ENCODE measurements around the gene CPA2.

The CPA2 gene

DNA sequence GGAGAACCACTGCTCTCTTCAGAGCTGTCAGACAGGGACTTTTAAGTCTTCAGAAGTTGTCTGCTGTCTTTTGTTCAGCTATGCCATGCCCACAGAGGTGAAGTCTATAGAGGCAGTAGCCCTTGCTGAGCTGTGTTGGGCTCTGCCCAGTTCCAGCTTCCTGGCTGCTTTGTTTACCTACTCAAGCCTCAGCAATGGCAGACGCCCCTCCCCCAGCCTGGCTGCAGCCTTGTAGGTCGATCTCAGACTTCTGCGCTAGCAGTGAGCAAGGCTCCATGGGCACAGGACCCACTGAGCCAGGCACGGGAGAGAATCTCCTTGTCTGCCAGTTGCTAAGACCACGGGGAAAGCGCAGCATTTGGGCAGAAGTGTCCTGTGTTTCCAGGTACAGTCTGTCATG, 12.1 kb upstream of the CPA2 start:
- H3K4me3 ChIP-seq (ENCODE audit: insufficient read depth, low read length, poor library complexity, severe bottlenecking) = no peak overlapping the region
- H2AFZ ChIP-seq (ENCODE audit: low read depth, low read length, severe bottlenecking) = no peak overlapping the region
- no peaks in the 10 kb centered on the region for H3K27me3 ChIP-seq (ENCODE audit: low read length)
- H3K27ac ChIP-seq (ENCODE audit: low read depth, low read length) = no peak overlapping the region
- H3K79me2 ChIP-seq (ENCODE audit: insufficient read depth, low read length) = no peaks in the 10 kb centered on the region
- no peaks in the 10 kb centered on the region for H3K9me3 ChIP-seq (ENCODE audit: insufficient read depth, low read length)
- no peaks in the 10 kb centered on the region for H3F3A ChIP-seq (ENCODE audit: insufficient read depth)
- H3K36me3 ChIP-seq (ENCODE audit: low read length) = no peaks in the 10 kb centered on the region
- H3K9me2 ChIP-seq (replicated peaks; ENCODE audit: insufficient read depth, low read length) = no peaks in the 10 kb centered on the region
- H3K4me2 ChIP-seq (ENCODE audit: low read depth, low read length, poor library complexity, severe bottlenecking) = no peak overlapping the region
- H3K9ac ChIP-seq (ENCODE audit: low read length) = no peak overlapping the region
- TF ChIP-seq CTCF (IDR thresholded peaks at IDR 0.05; ENCODE audit: insufficient read depth, low read length, poor library complexity, severe bottlenecking) (no peak), EZH2phosphoT487 (conservative IDR thresholded peaks at IDR 0.05; ENCODE audit: low read length) (no peak)
- no peaks in the 10 kb centered on the region for H4K20me1 ChIP-seq (ENCODE audit: low read depth, low read length)

DNA sequence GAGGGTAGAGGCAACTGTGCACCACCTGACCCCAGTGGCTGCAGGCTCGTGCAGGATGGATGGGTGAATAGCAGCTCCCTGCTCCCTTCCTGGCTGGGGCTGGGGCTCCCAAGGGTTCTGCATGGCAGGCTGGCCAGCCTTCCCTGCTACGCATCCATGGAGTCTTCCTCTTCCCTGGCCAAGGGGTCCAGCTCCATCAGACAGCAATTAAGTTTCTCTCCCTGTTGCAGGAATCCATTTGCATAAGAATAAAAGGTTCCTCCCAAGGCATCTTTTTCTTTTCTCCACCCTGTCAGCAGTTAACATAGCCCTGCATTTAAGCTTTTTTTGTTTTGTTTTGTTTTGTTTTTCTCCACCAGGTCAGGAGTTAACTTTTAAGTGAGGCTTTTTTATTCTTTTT, 10.0 kb upstream of the CPA2 start:
- TF ChIP-seq EZH2phosphoT487 (conservative IDR thresholded peaks at IDR 0.05; ENCODE audit: low read length) (no peak), CTCF (IDR thresholded peaks at IDR 0.05; ENCODE audit: insufficient read depth, low read length, poor library complexity, severe bottlenecking) (no peak)
- Histone ChIP-seq H3K4me3 (ENCODE audit: insufficient read depth, low read length, poor library complexity, severe bottlenecking) (no peak overlapping the region), H3K9ac (ENCODE audit: low read length) (no peak overlapping the region), H2AFZ (ENCODE audit: low read depth, low read length, severe bottlenecking) (no peak overlapping the region), H3F3A (ENCODE audit: insufficient read depth) (no peaks in the 10 kb centered on the region), H3K79me2 (ENCODE audit: insufficient read depth, low read length) (no peaks in the 10 kb centered on the region), H3K27me3 (ENCODE audit: low read length) (no peaks in the 10 kb centered on the region), H3K27ac (ENCODE audit: low read depth, low read length) (no peak overlapping the region), H3K9me3 (ENCODE audit: insufficient read depth, low read length) (no peaks in the 10 kb centered on the region), H3K36me3 (ENCODE audit: low read length) (no peaks in the 10 kb centered on the region), H3K9me2 (replicated peaks; ENCODE audit: insufficient read depth, low read length) (no peaks in the 10 kb centered on the region), H4K20me1 (ENCODE audit: low read depth, low read length) (no peaks in the 10 kb centered on the region), H3K4me2 (ENCODE audit: low read depth, low read length, poor library complexity, severe bottlenecking) (no peak overlapping the region)

DNA sequence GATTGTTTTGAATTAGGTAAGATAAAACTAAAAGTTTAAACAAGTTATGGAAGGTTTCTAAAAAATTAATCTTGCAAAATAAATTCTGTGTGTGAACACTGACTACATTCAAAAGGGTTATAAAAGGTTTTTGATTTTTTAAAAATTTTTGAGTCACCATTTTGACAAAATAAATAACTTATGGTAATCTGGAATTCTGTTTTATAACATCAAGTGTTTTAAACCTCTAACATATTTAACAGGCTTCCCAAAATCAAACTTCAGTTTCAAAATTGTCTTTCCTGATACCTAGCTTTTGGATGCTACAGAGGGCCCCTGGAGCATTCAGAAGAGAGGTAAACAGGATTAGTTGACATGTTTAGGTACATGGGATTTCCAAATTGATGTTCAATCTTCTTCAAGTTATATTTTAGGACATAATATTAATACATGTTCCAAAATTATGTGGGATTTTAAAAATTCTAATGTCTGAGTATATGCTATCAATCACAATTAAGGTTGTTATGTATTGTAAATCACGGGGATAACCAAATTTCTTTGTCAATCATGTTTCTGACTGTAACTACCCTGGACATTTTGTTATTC, 8.1 kb upstream of the CPA2 start:
- Histone ChIP-seq H3K36me3 (ENCODE audit: low read length) (no peaks in the 10 kb centered on the region), H3K27me3 (ENCODE audit: low read length) (no peaks in the 10 kb centered on the region), H3F3A (ENCODE audit: insufficient read depth) (no peaks in the 10 kb centered on the region), H3K27ac (ENCODE audit: low read depth, low read length) (no peak overlapping the region), H2AFZ (ENCODE audit: low read depth, low read length, severe bottlenecking) (no peak overlapping the region), H3K9me2 (replicated peaks; ENCODE audit: insufficient read depth, low read length) (no peaks in the 10 kb centered on the region), H3K9me3 (ENCODE audit: insufficient read depth, low read length) (no peaks in the 10 kb centered on the region), H4K20me1 (ENCODE audit: low read depth, low read length) (no peaks in the 10 kb centered on the region), H3K79me2 (ENCODE audit: insufficient read depth, low read length) (no peaks in the 10 kb centered on the region), H3K4me3 (ENCODE audit: insufficient read depth, low read length, poor library complexity, severe bottlenecking) (no peak overlapping the region), H3K4me2 (ENCODE audit: low read depth, low read length, poor library complexity, severe bottlenecking) (no peak overlapping the region), H3K9ac (ENCODE audit: low read length) (no peak overlapping the region)
- TF ChIP-seq EZH2phosphoT487 (conservative IDR thresholded peaks at IDR 0.05; ENCODE audit: low read length) (no peak), CTCF (IDR thresholded peaks at IDR 0.05; ENCODE audit: insufficient read depth, low read length, poor library complexity, severe bottlenecking) (no peak)
